HG03378 (cell line): ENCODE results near the gene KRTAP5-1.

Experiments
- ATAC-seq: cut with Tn5 transposase; IDR thresholded peaks from one replicate; pipeline ENCODE4 v1.9.1; 2021; ENCODE audit warnings: mild to moderate bottlenecking, moderate library complexity; ENCODE audit not compliant: unreplicated experiment

The KRTAP5-1 gene

GRCh38 chr11:1546536-1547466, 38.3 kb downstream of the KRTAP5-1 start:
- ATAC-seq, result no peak

GRCh38 chr11:1546077-1546535, 39.0 kb downstream of the KRTAP5-1 start:
- ATAC-seq, result no peak

GRCh38 chr11:1545432-1545831, 39.7 kb downstream of the KRTAP5-1 start:
- ATAC-seq, result no peak

- ATAC-seq, result no peak
These were observed 40.5 kb downstream of the KRTAP5-1 start for GRCh38 chr11:1544536-1544935.

- ATAC-seq, result no peak
These were observed 41.3 kb downstream of the KRTAP5-1 start for GRCh38 chr11:1543606-1544263.

- no peak for ATAC-seq
These were observed 42.8 kb downstream of the KRTAP5-1 start for GRCh38 chr11:1542267-1542666.

- no peak for ATAC-seq
These were observed 43.4 kb downstream of the KRTAP5-1 start for GRCh38 chr11:1541474-1542204.

- no peak for ATAC-seq
These were observed 45.0 kb downstream of the KRTAP5-1 start for GRCh38 chr11:1540074-1540473.

- ATAC-seq, result no peak
These were observed 46.9 kb downstream of the KRTAP5-1 start for GRCh38 chr11:1538153-1538552.

- ATAC-seq, result no peak
These were observed 48.8 kb downstream of the KRTAP5-1 start for GRCh38 chr11:1536065-1536843.

GRCh38 chr11:1534682-1535081, 50.4 kb downstream of the KRTAP5-1 start:
- ATAC-seq, result no peak
